Transverse colon (tissue), 3 donors: ENCODE measurements around the gene RMI2.

ENCODE experiments used
- EP300 ChIP-seq: sonication (generic); formaldehyde crosslinking; IDR thresholded peaks from one replicate; pipeline ENCODE4 v1.6.1; 2017; ENCODE audit warnings: antibody characterized with exemption, low read depth
- TF ChIP-seq, protein P1 (sequence below), 5 experiments: fragments of 200-600 bp in 3 of 5; fragments of 450-650 bp in 2 of 5; sonication (generic) in 3 of 5; IDR thresholded peaks; 1 replicate in 2 of 5; 2 replicates in 3 of 5; pipeline ENCODE4 v1.5.1; 2016 to 2017; ENCODE audit warnings: antibody characterized with exemption in 5 of 5, inconsistent platforms in 3 of 5, mild to moderate bottlenecking in 2 of 5, moderate library complexity in 1 of 5

DNA sequence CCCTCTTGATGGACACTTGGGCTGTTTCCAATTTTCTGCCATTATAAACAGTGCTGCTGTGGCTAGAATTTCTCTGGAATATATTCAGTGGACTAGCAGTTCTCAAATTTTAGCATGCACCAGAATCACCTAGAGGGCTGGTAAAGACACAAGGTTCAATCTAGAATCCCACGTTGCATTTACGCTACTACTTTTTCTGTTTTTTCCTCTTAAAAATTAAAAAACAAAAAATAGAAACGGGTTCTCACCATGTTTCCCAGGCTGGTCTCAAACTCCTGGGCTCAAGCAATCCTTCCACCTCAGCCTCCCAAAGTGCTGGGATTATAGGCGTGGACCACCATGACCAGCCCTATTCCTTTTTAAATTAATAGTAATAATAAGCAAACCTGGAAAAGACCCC, 49.6 kb upstream of the RMI2 start:
- TF ChIP-seq, protein P1, sequence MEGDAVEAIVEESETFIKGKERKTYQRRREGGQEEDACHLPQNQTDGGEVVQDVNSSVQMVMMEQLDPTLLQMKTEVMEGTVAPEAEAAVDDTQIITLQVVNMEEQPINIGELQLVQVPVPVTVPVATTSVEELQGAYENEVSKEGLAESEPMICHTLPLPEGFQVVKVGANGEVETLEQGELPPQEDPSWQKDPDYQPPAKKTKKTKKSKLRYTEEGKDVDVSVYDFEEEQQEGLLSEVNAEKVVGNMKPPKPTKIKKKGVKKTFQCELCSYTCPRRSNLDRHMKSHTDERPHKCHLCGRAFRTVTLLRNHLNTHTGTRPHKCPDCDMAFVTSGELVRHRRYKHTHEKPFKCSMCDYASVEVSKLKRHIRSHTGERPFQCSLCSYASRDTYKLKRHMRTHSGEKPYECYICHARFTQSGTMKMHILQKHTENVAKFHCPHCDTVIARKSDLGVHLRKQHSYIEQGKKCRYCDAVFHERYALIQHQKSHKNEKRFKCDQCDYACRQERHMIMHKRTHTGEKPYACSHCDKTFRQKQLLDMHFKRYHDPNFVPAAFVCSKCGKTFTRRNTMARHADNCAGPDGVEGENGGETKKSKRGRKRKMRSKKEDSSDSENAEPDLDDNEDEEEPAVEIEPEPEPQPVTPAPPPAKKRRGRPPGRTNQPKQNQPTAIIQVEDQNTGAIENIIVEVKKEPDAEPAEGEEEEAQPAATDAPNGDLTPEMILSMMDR (IDR thresholded peaks at IDR 0.05), result no peak
- TF ChIP-seq EP300, result no peak
